GM12875 (cell line): ENCODE measurements around the gene ZNF71.

Source experiments
- H3K4me3 ChIP-seq: one replicate; pipeline ENCODE4 v1.5.1; 2011; ENCODE audit warnings: low read depth, low read length, control low read depth
- CTCF ChIP-seq: IDR thresholded peaks from 2 replicates; pipeline ENCODE4 v1.5.1; 2011; ENCODE audit warnings: low read depth, mild to moderate bottlenecking, control low read depth, inconsistent platforms, low read length, moderate library complexity, borderline replicate concordance; ENCODE audit not compliant: insufficient read depth

ZNF71 gene

GRCh38 chr19:56601375-56601774, 6.3 kb downstream of the ZNF71 start:
- no peak for TF ChIP-seq CTCF
- H3K4me3 ChIP-seq: no peak overlapping the region

- TF ChIP-seq CTCF: no peak
- H3K4me3 ChIP-seq: no peak overlapping the region
These were observed 8.7 kb downstream of the ZNF71 start for GRCh38 chr19:56603829-56604228.

GRCh38 chr19:56608274-56608964, 13.3 kb downstream of the ZNF71 start:
- TF ChIP-seq CTCF: no peak
- H3K4me3 ChIP-seq: no peak overlapping the region

- no peak for TF ChIP-seq CTCF
- H3K4me3 ChIP-seq: no peak overlapping the region
These were observed 16.2 kb downstream of the ZNF71 start for GRCh38 chr19:56611288-56611687.

- no peak for TF ChIP-seq CTCF
- no peak overlapping the region for H3K4me3 ChIP-seq
These were observed 17.6 kb downstream of the ZNF71 start for GRCh38 chr19:56612737-56613136.

GRCh38 chr19:56613639-56614038, 18.5 kb downstream of the ZNF71 start:
- no peak overlapping the region for H3K4me3 ChIP-seq
- no peak for TF ChIP-seq CTCF

GRCh38 chr19:56617531-56617930, 22.4 kb downstream of the ZNF71 start:
- H3K4me3 ChIP-seq: no peak overlapping the region
- no peak for TF ChIP-seq CTCF
